OCI-LY1 (cell line): Measurements from ENCODE around the gene TMEM51.

Experiments
- CTCF ChIP-seq: fragments of 200-600 bp; sonication (generic), shearing (Covaris generic); IDR thresholded peaks from 2 replicates; pipeline ENCODE4 v1.5.1; 2017; ENCODE audit warnings: mild to moderate bottlenecking, antibody characterized with exemption, low read length, moderate library complexity, mixed read lengths
- EZH2 ChIP-seq: fragments of 200-600 bp; sonication (generic), shearing (Covaris generic); IDR thresholded peaks from 2 replicates; pipeline ENCODE4 v1.8.0; 2017; ENCODE audit warnings: borderline replicate concordance, mixed run types, mild to moderate bottlenecking, antibody characterized with exemption, low read length, moderate library complexity, mixed read lengths

DNA sequence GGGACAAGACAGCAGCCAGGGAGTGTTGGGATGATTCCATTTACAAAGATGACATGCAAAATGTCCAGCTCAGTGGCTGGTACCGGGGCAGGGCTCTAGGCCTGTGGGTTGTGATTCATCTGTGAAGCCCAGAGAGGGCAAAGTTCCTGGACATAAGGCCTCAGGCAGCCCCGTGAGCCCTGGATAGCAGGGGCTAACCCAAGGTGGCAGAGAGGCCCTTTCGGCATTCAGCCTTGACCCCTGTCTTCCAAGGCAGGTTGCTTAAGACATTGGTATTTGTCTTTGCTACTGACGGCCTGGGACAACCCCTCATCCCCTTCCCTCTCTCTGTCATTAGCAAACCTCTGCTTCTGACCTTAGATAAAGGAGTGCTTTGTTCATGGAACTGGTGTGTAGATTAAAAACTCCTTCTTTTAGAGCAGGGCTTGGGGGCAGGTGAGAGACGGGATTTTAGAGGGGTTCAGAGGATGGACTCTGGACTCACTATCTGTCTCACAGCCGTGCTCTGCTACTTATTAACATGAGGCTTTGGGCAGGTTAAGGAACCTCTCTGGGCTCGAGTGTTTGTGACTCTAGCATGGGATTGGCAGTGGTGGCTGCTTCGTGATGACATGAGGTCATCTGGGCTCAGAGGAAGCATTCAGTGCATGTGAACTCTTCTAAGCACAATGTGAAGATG lies 36.3 kb downstream of the TMEM51 start:
- TF ChIP-seq CTCF, result no peak
- no peak for TF ChIP-seq EZH2
